Activated CD4-positive, alpha-beta T cell treated with anti-CD3 and anti-CD28 coated beads for 48 hours (primary cell): ENCODE measurements around the gene MICOS13.
A peak's percentile ranks its signal among the peaks of the same experiment; 100 is the strongest.

Experiments used
- DNase-seq: peaks from one replicate; pipeline ENCODE4 v3.0.0-alpha.2; 2020

Gene MICOS13

DNA sequence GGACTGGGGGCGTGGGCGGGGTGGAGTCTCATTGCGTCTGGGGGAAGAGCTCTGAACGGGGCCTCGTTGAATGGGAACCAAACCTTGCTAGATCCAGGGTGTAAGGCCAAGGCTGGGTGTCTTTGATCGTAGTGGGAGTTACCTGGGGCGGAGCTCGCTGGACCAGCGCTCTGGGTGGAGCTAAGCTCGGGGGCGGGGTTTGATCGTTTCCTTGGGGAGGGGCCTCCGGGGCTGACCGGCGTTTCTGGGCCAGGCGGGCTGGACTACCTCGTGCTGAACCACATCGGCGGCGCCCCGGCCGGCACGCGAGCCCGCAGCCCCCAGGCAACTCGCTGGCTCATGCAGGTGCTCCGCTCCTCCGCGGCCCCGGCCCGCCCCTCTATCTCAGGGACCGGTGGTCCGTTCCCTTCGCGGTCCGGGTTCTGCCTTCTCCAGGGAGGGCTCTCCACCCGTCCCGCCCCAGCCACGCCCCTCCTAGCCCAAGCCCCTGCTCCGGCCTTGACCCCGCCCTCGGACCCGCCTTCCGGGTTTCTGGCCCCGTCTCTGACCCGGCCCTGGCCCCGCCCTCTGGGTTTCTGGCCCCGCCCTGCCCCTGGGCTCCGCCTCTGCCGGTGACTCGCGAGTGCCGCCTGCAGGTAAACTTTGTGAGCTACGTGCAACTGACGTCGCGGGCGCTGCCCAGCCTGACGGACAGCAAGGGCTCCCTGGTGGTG, 6.5 kb upstream of the MICOS13 start:
- peak; percentile 100 for DNase-seq

DNA sequence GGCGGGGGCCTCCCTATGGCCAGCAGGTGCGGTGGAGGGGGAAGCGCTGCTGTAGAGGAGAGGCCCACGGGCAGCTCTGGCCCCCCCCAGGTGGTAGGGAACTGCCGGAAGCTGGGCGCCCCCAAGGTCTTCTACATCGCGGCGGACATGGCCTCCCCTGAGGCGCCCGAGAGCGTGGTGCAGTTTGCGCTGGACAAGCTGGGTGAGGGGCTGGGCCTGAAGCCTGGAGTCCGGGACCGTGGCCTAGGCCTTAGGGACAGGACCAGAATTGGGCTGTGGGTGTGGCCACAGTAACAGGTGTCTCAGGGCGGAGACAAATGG, 6.0 kb upstream of the MICOS13 start:
- no peak for DNase-seq

DNA sequence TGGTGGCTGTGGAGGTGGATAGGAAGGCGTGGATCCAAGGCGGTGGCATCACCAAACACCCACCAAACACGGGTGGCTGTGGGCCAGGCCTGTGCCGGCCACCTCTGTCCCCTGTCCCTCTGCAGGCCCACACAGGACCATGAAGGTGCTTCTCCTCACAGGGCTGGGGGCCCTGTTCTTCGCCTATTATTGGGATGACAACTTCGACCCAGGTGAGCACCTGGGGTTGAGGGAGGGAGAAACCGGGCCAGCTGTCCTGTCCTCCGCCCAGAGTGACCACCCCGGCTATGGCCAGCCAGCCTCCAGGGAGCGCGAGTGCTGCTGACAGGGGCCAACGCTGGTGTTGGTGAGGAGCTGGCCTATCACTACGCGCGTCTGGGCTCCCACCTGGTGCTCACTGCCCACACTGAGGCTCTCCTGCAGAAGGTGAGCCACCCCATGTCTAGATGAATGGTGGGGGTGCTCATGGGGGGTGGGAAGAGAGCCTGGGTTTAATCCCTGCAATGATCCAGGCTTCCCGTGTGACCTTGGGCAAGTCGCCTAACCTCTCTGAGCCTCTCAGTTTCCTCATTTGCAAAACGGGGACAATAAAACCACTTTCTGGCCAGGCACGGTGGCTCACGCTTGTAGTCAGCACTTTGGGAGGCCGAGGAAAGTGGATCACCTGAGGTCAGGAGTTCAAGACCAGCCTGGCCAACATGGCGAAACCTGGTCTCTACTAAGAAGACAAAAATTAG, 4.5 kb upstream of the MICOS13 start:
- no peak for DNase-seq

DNA sequence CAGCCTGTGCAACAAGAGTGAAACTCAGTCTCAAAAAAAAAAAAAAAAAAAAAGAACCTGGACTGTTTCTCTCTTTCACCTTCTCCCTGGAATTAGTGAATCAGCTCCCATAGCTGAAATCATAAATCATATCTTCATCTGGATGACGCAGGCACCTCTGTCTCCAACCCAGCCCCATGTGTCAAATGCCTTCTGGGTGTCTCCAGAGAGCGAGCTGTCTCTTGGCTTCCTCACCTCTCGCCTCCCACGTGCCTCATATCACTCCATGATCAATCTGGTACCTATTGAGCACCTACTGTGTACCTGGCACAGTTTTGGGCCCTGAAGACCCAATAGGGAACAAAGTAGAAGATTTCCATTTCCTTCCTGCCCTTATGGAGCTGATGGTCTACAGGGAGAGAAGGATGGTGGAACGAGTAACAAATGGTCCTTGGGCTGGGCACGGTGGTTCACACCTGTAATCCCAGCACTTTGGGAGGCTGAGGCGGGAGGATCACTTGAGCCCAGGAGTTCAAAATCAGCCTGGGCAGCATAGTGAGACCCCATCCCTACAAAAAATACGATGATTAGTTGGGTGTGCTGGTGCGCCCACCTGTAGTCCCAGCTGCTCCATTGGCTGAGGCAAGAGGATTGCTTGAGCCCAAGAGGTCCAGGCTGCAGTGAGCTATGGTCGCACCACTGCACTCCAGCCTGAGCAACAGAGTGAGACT, 3.0 kb upstream of the MICOS13 start:
- no peak for DNase-seq

DNA sequence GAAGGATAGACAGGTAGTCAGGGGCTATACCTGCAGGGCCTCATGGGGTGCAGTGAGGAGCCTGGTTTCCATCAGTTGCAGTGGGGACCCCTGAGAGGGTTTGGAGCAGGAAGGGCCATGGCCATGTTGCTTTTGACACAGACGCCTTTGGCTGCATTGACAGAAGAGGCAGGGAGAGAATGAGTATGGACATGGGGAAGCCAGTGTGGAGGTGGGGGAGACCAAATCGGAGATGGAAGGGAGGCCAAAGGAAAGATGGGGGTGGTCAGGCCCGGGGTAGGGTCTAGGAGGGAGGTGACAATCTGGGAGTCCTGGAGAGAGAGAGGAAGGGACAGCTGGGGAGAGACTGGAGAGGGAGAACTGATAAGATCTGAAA, 1.8 kb upstream of the MICOS13 start:
- DNase-seq: no peak

DNA sequence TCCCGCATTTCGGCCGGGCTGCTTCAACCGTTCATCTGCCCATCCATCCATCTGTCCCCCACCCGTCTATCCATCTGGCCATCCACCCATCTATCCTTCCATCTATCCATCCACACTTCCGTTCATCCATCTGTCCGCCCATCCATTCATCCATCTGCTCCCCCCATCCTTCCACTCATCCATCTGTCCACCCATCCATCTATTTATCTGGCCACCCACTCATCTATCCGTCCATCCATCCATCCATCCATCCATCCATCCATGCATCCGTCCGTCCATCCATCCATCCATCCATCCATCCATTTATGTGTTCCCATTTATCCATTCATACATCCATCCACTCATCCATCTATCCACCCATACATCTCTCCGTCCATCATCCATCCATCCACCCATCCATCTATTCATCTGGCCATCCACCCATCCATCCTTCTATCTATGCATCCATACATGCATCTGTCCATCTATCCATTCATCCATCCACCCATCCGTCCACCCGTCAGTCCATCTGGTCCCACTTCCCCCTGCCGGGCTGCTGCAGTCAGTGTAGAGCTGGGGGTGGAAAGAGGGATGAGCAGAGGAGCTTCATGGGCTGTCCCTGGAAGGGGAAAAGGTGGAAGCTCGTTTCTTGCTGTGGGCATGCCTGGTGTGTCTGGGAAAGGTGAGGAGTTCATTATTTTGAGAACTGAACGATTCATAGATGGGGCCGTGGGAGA, 1.2 kb upstream of the MICOS13 start:
- DNase-seq: no peak

DNA sequence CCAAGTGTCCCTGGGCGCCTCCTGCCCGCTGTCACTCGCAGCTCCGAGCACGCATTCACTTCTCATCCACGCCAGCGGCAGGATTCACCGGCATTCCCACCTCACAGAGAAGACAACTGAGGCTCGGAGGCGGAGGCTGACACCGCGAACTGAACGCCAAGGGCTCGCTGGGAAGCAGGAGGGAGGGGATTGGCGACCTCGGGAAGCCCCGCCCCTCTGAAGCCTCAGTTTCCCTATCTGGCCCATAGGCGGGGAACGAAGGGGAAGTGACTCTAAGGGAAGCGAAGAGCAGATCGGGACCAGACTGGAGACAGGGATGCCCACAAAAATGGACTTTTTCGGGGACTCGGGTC, 256 bp downstream of the MICOS13 start:
- DNase-seq: no peak

DNA sequence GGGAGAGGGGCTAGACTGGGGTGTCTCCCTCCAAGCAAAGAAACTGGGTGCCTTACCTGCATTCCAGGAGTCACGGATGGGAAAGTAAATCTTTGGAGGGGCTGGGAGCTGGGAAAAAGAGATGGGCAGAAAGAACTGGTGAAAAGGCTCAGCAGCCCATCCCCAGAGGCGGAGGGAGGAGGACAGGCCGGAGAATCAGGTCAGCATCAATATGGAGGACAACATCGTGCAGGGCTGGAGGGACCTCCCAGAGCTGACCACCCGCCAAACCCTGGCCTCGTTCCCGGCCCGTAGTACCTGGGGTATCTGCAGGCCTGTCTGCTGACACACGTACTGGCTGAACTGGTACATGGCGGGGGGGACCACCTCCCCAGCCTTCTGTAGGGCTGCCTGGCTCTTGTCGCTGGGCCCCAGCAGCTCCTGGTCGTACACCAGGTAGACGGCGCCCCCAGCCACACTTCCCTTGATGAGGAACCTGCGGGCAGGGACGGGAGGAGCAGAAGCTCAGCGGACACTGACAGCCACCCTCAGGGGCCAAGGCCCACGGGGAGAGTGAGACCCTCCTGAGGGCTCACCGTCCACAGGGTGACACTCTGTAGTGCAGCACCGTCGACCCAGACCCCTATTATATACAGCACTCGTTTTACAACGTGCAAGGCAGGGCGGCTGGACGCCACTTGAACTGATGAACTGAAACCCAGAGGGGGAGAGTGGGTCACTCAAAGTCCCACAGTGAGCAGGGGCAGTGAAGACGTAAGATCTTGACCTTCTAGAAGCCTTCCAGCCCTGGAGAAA, 830 bp downstream of the MICOS13 start:
- no peak for DNase-seq

DNA sequence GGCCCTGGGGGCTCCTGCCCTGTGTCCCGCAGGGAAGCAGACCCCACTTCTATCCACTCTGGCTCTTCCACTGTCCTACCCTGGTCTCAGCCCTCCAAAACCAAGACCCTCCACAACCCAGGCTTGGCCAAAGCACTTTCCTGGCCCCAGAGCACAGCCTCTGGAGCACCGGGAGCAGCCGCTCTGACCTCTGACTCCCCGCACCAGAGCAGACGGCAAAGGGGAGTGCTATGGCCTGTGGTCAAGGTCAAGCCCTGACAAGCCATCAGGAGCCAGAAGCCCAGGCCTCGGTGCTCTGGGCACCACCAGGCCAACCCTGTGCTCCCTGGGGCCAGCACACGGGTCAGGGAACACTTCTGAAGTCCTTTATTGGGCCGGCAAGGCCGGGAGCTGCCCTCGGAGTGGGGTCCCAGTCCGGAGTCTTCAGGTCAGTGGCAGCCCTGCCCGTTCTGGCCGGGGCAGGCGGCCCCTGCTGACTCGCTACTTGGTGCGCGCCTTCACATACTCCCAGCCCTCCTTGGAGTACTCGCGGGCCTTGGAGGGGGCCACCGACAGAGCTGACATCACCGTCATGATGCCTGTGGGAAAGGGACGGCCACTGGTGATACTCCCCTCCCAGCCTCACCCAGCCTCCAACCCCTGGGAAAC, 2.1 kb downstream of the MICOS13 start:
- DNase-seq: no peak

DNA sequence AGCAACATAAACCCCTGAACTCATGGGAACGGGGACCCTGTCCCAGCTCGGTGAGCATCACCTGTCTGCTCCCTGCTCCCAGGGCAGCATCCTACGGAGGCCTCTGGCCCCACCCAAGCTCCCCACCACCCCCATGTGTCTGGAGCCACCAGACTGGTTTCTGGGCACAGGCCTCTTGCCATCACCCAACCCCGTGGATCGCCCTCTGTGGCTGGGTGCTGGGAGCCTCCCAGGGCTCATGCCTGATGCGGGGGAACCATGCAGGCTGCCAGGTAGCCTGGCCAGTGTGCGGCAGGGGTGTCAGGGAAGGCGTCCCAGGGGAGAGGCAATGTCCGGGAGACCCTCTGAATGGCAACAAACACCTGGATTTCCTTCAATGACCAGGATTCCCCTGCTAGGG, 2.7 kb downstream of the MICOS13 start:
- DNase-seq: no peak

DNA sequence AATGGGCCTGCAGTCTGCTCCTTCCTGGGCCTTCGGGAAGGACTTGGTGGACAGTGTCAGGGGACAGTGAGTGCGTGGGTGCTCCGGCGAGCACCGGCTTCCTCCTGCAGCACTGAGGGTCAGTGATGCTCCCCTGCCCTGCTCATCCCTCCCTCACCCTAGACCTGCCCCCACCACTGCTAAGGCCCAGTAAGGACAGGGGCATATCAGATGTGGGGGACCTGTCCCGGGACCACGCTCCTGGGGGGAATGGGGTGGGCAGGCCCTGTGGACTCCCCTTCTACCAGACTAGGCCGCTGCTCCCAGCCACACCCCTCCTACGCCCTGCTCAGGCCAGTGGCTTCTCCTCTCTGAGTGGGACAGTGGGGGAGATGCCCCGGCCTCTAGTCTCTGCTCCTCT, 3.2 kb downstream of the MICOS13 start:
- no peak for DNase-seq

DNA sequence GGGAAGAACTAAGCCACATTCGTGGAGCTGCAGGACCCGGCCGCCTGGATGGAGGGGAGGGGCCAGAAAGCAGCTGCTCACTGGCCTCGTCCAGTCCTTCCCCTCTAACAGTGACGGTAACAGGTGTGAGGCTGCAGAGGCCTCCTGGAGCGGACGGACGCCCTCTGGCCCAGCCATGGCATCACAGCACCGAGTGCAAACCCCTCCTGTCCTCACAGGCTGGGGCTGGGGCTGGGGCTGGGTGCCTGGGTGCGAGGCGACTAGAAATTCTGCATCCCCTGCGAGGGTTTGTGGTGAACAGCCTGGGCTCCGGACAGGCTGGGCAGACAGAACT, 3.6 kb downstream of the MICOS13 start:
- no peak for DNase-seq

DNA sequence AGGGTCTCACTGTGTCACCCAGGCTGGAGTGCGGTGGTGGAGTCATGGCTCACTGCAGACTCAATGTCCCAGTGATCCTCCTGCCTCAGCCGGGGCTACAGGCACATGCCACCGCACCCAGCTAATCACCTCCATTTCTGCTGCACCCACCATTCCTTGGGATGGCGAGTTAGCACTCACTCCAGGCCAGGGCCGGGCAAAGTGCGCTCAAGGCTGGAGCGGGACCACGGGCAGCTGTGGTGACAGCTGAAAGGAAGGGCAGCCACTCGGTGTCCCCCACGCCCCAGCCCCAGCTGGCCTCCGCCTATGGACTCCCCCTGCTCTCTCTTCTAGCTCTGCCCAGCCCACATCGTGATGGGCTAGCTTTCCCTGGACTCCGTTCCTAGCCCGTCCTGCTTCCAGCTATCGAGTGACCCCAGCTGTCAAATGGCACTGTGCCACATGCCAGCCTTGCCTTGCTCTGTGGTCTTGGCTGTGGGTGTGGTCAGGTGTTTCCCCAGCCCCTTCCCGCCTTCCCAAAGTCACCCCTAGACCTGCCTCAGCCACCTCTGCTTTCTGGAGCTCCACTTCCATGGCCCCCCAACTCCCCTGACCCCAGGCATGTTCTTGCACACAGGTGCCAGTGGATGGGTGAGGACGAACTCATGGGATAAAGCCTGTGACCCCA, 4.1 kb downstream of the MICOS13 start:
- DNase-seq: no peak

DNA sequence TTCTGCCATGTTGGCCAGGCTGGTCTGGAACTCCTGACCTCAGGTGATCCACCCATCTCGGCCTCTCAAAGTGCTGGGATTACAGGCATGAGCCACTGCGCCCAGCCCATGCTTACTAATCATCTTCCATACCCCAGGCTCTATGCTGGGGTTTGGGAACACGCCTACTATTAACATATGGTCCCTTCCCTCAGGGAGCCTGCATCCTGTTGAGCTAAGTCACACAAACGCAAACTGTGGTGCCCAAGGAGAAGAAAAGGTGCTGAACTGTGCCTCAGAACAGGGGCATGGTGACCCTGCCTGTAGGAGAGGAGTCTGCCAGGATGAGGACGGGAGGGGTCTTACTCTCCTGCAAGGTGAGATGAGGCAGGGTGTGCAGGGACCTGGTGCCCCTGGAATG, 5.6 kb downstream of the MICOS13 start:
- no peak for DNase-seq

DNA sequence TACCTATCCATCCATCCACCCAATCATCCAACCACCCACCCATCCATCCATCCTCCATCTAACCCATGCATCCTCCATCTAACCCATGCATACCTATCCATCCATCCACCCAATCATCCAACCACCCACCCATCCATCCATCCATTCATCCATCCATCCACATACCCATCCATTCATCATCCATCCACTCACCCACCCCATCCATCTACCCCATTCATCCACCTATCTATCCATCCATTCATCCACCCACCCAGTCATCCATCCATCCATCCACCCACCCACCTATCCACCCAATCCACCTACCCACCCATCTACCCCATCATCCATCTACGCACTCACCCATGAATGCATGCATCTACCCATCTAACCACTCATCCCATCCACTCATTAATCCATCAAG, 6.6 kb downstream of the MICOS13 start:
- no peak for DNase-seq

DNA sequence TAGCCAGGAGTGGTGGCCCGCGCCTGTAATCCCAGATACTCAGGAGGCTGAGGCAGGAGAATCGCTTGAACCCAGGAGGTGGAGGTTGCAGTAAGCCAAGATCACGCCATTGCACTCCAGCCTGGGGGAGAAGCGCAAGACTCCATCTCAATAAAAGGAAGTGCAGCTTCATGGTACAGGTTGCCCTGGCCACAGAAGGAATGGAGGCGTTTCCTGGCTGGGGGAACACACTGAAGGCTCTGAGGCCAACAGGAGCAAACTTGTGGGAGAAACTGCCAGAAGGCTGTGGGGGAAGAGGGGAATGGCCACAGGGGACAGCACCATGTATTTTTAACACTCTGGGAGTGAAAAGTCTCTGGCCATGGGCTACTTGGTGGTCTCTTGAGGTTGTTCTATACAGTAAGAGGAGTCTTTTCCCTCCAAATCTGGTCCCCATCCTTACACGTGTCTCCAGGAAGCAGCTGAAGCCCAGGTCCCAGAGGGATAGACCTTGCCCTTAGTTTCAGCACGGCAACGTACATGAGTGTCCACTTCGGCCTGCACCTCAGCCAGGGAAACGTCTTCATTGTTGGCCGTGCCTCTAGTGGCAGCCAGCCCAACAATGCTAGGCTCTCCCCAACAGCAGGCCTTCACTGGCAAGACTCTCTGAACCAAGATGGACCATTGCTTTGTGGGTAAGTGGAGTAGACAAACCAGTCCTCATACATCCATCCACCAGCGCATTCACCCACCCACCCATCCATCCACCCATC, 7.4 kb downstream of the MICOS13 start:
- no peak for DNase-seq

DNA sequence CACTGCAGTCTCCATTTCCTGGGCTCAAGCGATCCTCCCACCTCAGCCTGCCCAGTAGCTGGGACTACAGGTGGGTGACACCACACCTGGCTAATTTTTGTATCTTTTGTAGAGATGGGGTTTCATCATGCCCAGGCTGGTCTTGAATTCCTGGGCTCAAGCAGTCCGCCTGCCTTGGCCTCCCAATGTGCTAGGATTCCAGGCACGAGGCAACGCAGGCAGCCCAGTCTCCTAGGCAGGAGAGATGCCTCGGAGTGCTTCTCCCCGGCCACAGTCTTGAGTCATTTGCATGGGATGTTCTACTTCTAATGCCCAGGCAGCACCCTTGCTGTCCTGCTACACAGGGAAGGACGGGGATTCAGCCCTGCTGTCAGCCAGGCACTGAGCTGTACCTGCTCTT, 8.7 kb downstream of the MICOS13 start:
- DNase-seq: no peak

DNA sequence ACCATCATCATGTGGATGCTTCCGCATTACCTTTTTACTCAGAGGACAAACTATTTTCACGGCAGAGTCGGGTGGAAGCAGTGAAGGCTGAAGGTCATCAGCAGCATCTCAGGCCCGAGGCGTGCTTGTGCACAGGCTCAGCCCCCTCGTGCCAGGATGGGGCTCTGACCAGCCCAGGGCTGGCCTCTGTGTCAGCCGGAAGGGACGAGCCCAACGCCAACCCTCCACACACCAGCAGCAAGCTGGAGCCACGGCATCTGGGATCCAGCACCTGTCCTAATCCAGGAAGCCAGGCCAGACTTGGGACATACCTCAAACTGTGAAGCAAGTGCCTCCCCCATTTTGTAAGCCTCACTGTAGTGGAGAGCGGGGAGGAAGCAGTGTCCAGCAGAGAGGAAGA, 11.1 kb downstream of the MICOS13 start:
- no peak for DNase-seq

DNA sequence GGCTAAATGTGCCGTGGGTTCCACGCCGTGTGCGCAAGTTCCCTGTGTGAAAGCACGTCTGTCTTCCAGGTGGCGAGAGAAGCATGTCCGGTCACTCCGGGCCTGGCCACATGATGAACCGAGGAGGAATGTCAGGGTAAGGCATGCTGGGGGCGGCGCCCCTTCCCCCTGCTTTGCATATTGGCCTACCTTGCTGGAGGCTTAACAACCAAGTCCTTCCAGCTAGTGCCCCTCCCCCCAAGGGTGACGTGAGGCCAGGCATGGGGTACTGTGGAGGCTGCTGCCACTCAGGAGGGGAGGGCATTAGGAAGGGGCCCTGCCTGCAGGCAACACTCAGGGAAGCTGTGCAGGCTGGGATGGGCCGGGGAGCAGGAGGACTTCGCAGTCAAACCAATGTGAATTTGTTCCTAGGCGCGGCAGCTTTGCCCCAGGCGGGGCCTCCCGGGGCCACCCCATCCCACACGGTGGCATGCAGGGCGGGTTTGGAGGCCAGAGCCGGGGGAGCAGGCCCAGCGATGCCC, 12.5 kb downstream of the MICOS13 start:
- DNase-seq: no peak

DNA sequence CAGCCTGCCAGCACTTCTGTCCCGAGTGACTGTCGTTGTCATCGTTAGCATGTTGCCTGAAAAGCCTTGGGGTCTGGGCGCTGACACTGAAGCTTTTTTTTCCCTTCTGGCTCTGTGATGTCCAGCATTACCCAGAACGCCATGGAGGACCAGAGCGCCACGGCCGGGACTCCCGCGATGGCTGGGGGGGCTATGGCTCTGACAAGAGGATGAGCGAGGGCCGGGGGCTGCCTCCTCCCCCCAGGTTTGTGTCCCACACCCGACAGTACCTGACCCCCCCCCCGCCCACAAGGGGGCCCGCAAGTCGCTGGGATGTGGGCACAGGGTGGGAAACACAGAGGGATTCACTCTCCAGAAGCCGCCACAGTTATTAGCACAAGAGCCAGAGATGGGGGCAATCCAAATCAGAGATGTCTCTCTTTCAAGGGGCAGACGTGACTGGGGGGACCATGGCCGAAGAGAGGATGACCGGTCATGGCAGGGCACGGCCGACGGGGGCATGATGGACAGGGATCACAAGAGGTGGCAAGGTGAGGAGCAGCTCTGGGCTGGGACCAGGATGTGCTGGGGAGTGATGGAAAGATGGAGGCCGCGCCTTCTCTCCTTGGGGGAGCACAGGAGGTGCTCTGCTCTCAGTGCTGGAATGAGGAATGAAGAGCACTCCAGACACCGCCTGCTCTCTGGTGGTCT, 13.2 kb downstream of the MICOS13 start:
- DNase-seq: no peak
